Activated CD8-positive, alpha-beta T cell treated with anti-CD3 and anti-CD28 coated beads for 36 hours (primary cell): Measurements from ENCODE around the gene RAB22A. TPM values are rescaled to one million over a fixed set of nuclear protein-coding genes. Genes with fewer than 3 reads are reported as not detected.

Source experiments
- ATAC-seq: fragments of 200-7000 bp; cut with Tn5 transposase; one replicate; pipeline ENCODE4 v1.10.0; 2021; ENCODE audit warnings: mild to moderate bottlenecking, moderate library complexity
- CTCF ChIA-PET: fragments of 350-600 bp; sonication (Branson Sonifier 250); formaldehyde crosslinking; loops from one replicate; lab custom pipeline; 2021; ENCODE audit warnings: antibody characterized with exemption; lab: Charles Lee
- POLR2A ChIA-PET: fragments of 350-600 bp; sonication (Branson Sonifier 250); formaldehyde crosslinking; loops from one replicate; lab custom pipeline; 2021; ENCODE audit warnings: antibody characterized with exemption; lab: Charles Lee
- DNase-seq: peaks from one replicate; pipeline ENCODE4 v3.0.0-alpha.2; 2020
- H3K27ac Mint-ChIP-seq: one replicate; pipeline ENCODE4 v1.8.0; 2021; ENCODE audit warnings: mild to moderate bottlenecking, mixed read lengths
- H3K27me3 Mint-ChIP-seq: one replicate; pipeline ENCODE4 v1.8.0; 2021; ENCODE audit warnings: mixed read lengths
- H3K36me3 Mint-ChIP-seq: one replicate; pipeline ENCODE4 v1.8.0; 2021; ENCODE audit warnings: low read depth, mixed read lengths
- H3K4me1 Mint-ChIP-seq: one replicate; pipeline ENCODE4 v1.8.0; 2021; ENCODE audit warnings: low read depth, mixed read lengths
- H3K4me3 Mint-ChIP-seq: one replicate; pipeline ENCODE4 v1.8.0; 2021; ENCODE audit warnings: mild to moderate bottlenecking, moderate library complexity, mixed read lengths
- H3K9me3 Mint-ChIP-seq: one replicate; pipeline ENCODE4 v1.8.0; 2021; ENCODE audit warnings: mixed read lengths
- intact Hi-C: fragments of 100-400 bp; cut with micrococcal nuclease; formaldehyde crosslinking; loops from one replicate; pipeline ENCODE4 v1.10.0; 2022
- total RNA-seq, 2 experiments: library from RNA; stranded (reverse); gene quantifications; one replicate each; pipeline ENCODE4 v1.2.3, GENCODE V29; 2021
- TF ChIP-seq, protein P1 (sequence below): fragments of 200-600 bp; IDR thresholded peaks from one replicate; pipeline ENCODE4 v1.8.0; 2022; ENCODE audit warnings: antibody characterized with exemption, mild to moderate bottlenecking

Gene RAB22A
- total RNA-seq, 2 experiments from 2014 or later = 8.3 to 9.0 TPM

DNA sequence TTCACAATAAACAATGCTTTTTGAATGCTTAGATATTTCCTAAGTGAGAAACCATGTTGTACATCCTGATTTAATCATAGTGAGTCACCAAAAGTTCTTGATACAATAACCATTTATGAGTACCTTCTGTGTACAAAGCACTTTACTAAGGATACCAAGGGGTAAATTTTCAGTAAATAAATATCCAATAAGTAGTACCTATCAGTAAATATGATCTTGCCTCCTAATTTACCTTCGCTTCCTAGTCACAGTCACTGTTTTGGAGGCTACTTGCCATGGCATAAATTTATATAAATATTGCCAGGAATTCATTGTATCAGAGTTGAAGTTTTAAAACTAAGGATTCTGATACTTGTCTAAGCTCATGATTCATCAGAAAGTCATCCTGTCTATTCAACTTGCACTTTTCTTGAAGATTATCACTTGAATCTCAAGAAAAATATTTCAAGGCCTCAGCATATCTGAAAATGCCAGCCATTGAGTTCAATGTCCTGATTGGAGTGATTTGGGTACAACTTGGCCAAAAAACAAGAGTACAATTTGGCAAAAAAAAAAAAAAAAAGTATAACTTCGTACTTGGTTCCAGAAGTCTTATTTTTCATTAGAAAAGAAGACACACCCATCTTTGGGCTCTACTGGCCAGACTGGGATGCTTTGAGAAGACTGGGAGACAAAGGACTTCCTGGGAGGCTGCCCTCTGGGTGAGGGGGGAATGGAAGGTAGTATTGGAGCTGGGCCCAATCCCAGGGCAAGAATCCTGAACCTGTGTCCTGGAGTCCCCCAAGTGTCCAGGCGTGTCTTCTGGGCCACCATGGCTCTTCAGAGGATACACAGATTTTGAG is 32.8 kb downstream of the RAB22A start:
- intact Hi-C loops = no loop called here
- DNase-seq (no peak), ATAC-seq (no peak)
- H3K27ac Mint-ChIP-seq = no peak overlapping the region
- no peaks in the 10 kb centered on the region for H3K27me3 Mint-ChIP-seq
- peaks cover 22% of the 10 kb centered on the region for H3K4me1 Mint-ChIP-seq
- no peaks in the 10 kb centered on the region for H3K9me3 Mint-ChIP-seq
- ChIA-PET POLR2A (interaction anchor here (0.8 to 1.5 kb wide), 3 partner anchors 11 to 69 kb away, joined by 3 to 4 read pairs (median 3); no protein-coding TSS in a partner anchor), CTCF (interaction anchor here (1.4 kb wide), 1 partner anchor 163 kb away, joined by 3 read pairs; no protein-coding TSS in a partner anchor)
- TF ChIP-seq, protein P1, sequence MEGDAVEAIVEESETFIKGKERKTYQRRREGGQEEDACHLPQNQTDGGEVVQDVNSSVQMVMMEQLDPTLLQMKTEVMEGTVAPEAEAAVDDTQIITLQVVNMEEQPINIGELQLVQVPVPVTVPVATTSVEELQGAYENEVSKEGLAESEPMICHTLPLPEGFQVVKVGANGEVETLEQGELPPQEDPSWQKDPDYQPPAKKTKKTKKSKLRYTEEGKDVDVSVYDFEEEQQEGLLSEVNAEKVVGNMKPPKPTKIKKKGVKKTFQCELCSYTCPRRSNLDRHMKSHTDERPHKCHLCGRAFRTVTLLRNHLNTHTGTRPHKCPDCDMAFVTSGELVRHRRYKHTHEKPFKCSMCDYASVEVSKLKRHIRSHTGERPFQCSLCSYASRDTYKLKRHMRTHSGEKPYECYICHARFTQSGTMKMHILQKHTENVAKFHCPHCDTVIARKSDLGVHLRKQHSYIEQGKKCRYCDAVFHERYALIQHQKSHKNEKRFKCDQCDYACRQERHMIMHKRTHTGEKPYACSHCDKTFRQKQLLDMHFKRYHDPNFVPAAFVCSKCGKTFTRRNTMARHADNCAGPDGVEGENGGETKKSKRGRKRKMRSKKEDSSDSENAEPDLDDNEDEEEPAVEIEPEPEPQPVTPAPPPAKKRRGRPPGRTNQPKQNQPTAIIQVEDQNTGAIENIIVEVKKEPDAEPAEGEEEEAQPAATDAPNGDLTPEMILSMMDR = no peak
- H3K36me3 Mint-ChIP-seq = peaks cover 39% of the 10 kb centered on the region
- no peak overlapping the region for H3K4me3 Mint-ChIP-seq

- ChIA-PET POLR2A (interaction anchor here (1.3 kb wide), 1 partner anchor 17 kb away, joined by 4 read pairs; no protein-coding TSS in a partner anchor), CTCF (interaction anchor here (0.9 kb wide), 1 partner anchor 71 kb away, joined by 3 read pairs; no protein-coding TSS in a partner anchor)
- peaks cover 18% of the 10 kb centered on the region for H3K4me1 Mint-ChIP-seq
- TF ChIP-seq, protein P1 = no peak
- H3K27me3 Mint-ChIP-seq = no peaks in the 10 kb centered on the region
- intact Hi-C loops = no loop called here
- H3K27ac Mint-ChIP-seq = no peak overlapping the region
- H3K36me3 Mint-ChIP-seq = peaks cover 40% of the 10 kb centered on the region
- ATAC-seq (no peak), DNase-seq (no peak)
- no peaks in the 10 kb centered on the region for H3K9me3 Mint-ChIP-seq
- no peak overlapping the region for H3K4me3 Mint-ChIP-seq
Observed at GRCh38 chr20:58344741-58345140, 35.2 kb downstream of the RAB22A start.

DNA sequence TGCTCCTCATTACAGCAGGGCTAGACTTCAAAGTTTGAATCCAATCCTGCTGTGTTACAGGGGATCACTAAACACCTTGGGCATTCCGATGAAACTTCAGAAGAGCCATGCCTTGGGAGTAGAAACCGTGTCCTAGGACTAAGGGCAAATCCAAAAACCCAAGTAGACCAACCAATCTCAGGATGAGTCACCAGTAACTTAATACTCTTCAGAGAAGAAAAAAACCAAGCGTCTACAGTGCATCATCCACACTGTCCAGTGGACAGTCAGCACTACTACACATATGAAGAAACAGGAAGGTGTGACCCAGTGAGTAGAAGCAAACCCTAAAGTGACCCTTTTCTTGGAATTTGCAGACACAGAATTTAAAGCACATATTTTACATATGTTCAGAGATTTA is 40.1 kb downstream of the RAB22A start:
- Mint-ChIP-seq H3K27ac (no peak overlapping the region), H3K4me1 (peaks cover 4% of the 10 kb centered on the region), H3K9me3 (no peaks in the 10 kb centered on the region), H3K27me3 (no peaks in the 10 kb centered on the region), H3K4me3 (no peak overlapping the region), H3K36me3 (peaks cover 33% of the 10 kb centered on the region)
- intact Hi-C loops = no loop called here
- ChIA-PET CTCF (no interaction called here), POLR2A (no interaction called here)
- no peak for DNase-seq
- TF ChIP-seq, protein P1 = no peak
- ATAC-seq = no peak

- peaks cover 15% of the 10 kb centered on the region for H3K36me3 Mint-ChIP-seq
- intact Hi-C loops = no loop called here
Observed at GRCh38 chr20:58352468-58352867, 43.0 kb downstream of the RAB22A start.

More at GRCh38 chr20:58352468-58352867, 43.0 kb downstream of the RAB22A start:
- ATAC-seq = peak; percentile 73
- DNase-seq = peak; percentile 19
- H3K4me3 Mint-ChIP-seq = no peak overlapping the region
- H3K9me3 Mint-ChIP-seq = no peaks in the 10 kb centered on the region
- TF ChIP-seq, protein P1 = no peak
- H3K27me3 Mint-ChIP-seq = no peaks in the 10 kb centered on the region
- ChIA-PET CTCF (no interaction called here), POLR2A (interaction anchor here (0.7 to 1.0 kb wide), 2 partner anchors 11 to 307 kb away, joined by 3 read pairs; no protein-coding TSS in a partner anchor)
- no peak overlapping the region for H3K27ac Mint-ChIP-seq
- H3K4me1 Mint-ChIP-seq = peaks cover 4% of the 10 kb centered on the region
